HEK293 (cell line): ENCODE measurements around the gene SLC6A11.

Source experiments
- CTCF ChIA-PET: fragments of 350-600 bp; formaldehyde crosslinking; extraction: SDS; loops from one replicate; lab custom pipeline; 2021; ENCODE audit warnings: antibody characterized with exemption; lab: Yijun Ruan, JAX
- POLR2A ChIA-PET: fragments of 300-600 bp; formaldehyde crosslinking; extraction: SDS; loops from one replicate; lab custom pipeline; 2020; ENCODE audit warnings: antibody characterized with exemption, inconsistent platforms; lab: Yijun Ruan, JAX
- H3K27ac ChIP-seq: fragments of 200-500 bp; sonication (Bioruptor generic); 2 replicates; pipeline ENCODE4 v1.5.1; 2014; ENCODE audit warnings: low read depth, low read length, control low read depth, inconsistent platforms; ENCODE audit errors: extremely low read depth
- H3K36me3 ChIP-seq, 2 experiments: fragments of 200-500 bp in 1 of 2; sonication (Bioruptor generic) in 1 of 2; 1 replicate in 1 of 2; 2 replicates in 1 of 2; pipeline ENCODE4 v1.5.1; 2014 to 2017; ENCODE audit warnings: inconsistent platforms in 2 of 2, low read length in 2 of 2; ENCODE audit not compliant: control insufficient read depth in 2 of 2, insufficient read depth in 1 of 2
- H3K4me1 ChIP-seq: fragments of 200-500 bp; sonication (Bioruptor generic); 2 replicates; pipeline ENCODE4 v1.5.1; 2014; ENCODE audit warnings: mild to moderate bottlenecking, low read length, inconsistent platforms; ENCODE audit not compliant: control insufficient read depth, insufficient read depth
- H3K4me3 ChIP-seq: 2 replicates; pipeline ENCODE4 v1.5.1; 2011; ENCODE audit warnings: low read depth, mild to moderate bottlenecking, control low read depth, low read length, moderate library complexity
- H3K9me3 ChIP-seq: fragments of 200-500 bp; sonication (Bioruptor generic); 2 replicates; pipeline ENCODE4 v1.5.1; 2014; ENCODE audit warnings: low read depth, low read length, inconsistent platforms; ENCODE audit not compliant: control insufficient read depth, insufficient read depth
- BCL11B ChIP-seq: fragments of 450-650 bp; formaldehyde crosslinking; IDR thresholded peaks from 2 replicates; pipeline ENCODE4 v1.5.1; 2016; ENCODE audit warnings: low read depth, missing biosample characterization, missing genetic modification characterization
- GLI4 ChIP-seq: fragments of 450-650 bp; formaldehyde crosslinking; IDR thresholded peaks from 2 replicates; pipeline ENCODE4 v1.5.1; 2016; ENCODE audit warnings: missing biosample characterization, missing genetic modification characterization
- MYNN ChIP-seq: fragments of 450-650 bp; formaldehyde crosslinking; IDR thresholded peaks from 2 replicates; pipeline ENCODE4 v1.5.1; 2016; ENCODE audit warnings: missing biosample characterization, missing genetic modification characterization, borderline replicate concordance
- OSR2 ChIP-seq: fragments of 450-650 bp; formaldehyde crosslinking; IDR thresholded peaks from 2 replicates; pipeline ENCODE4 v1.5.1; 2016; ENCODE audit warnings: missing biosample characterization, missing genetic modification characterization
- WT1 ChIP-seq: fragments of 450-650 bp; formaldehyde crosslinking; IDR thresholded peaks from 2 replicates; pipeline ENCODE4 v1.5.1; 2016; ENCODE audit warnings: missing biosample characterization, missing genetic modification characterization
- ZNF146 ChIP-seq: fragments of 450-650 bp; formaldehyde crosslinking; IDR thresholded peaks from 2 replicates; pipeline ENCODE4 v1.5.1; 2016; ENCODE audit warnings: missing biosample characterization, missing genetic modification characterization
- ZNF16 ChIP-seq: fragments of 450-650 bp; formaldehyde crosslinking; IDR thresholded peaks from 2 replicates; pipeline ENCODE4 v1.5.1; 2016; ENCODE audit warnings: low read depth, missing biosample characterization, missing genetic modification characterization
- ZNF223 ChIP-seq: fragments of 450-650 bp; formaldehyde crosslinking; IDR thresholded peaks from 2 replicates; pipeline ENCODE4 v1.5.1; 2016; ENCODE audit warnings: missing biosample characterization, missing genetic modification characterization
- ZNF239 ChIP-seq: fragments of 450-650 bp; formaldehyde crosslinking; IDR thresholded peaks from 2 replicates; pipeline ENCODE4 v1.5.1; 2016; ENCODE audit warnings: missing biosample characterization, missing genetic modification characterization
- ZNF24 ChIP-seq: fragments of 450-650 bp; formaldehyde crosslinking; IDR thresholded peaks from 2 replicates; pipeline ENCODE4 v1.5.1; 2016; ENCODE audit warnings: missing biosample characterization, missing genetic modification characterization
- ZNF324 ChIP-seq: fragments of 450-650 bp; formaldehyde crosslinking; IDR thresholded peaks from 2 replicates; pipeline ENCODE4 v1.5.1; 2016; ENCODE audit warnings: missing biosample characterization, missing genetic modification characterization
- ZNF416 ChIP-seq: fragments of 450-650 bp; formaldehyde crosslinking; IDR thresholded peaks from 2 replicates; pipeline ENCODE4 v1.5.1; 2016; ENCODE audit warnings: missing biosample characterization, missing genetic modification characterization
- ZNF423 ChIP-seq: fragments of 450-650 bp; formaldehyde crosslinking; IDR thresholded peaks from 2 replicates; pipeline ENCODE4 v1.5.1; 2016; ENCODE audit warnings: missing biosample characterization, missing genetic modification characterization
- TF ChIP-seq, protein P1 (sequence below): fragments of 450-650 bp; formaldehyde crosslinking; IDR thresholded peaks from 2 replicates; pipeline ENCODE4 v1.5.1; 2016; ENCODE audit warnings: missing biosample characterization, missing genetic modification characterization
- TF ChIP-seq, protein P2 (sequence below): IDR thresholded peaks from 2 replicates; pipeline ENCODE4 v1.6.1; 2011; ENCODE audit warnings: mild to moderate bottlenecking, low read depth, low read length, borderline replicate concordance
- TF ChIP-seq, protein P3 (sequence below): fragments of 450-650 bp; formaldehyde crosslinking; IDR thresholded peaks from 2 replicates; pipeline ENCODE4 v1.5.1; 2016; ENCODE audit warnings: missing biosample characterization, missing genetic modification characterization
- TF ChIP-seq, protein P4 (sequence below): fragments of 450-650 bp; formaldehyde crosslinking; IDR thresholded peaks from 2 replicates; pipeline ENCODE4 v1.5.1; 2016; ENCODE audit warnings: missing biosample characterization, missing genetic modification characterization
- TF ChIP-seq, protein P5 (sequence below): fragments of 450-650 bp; IDR thresholded peaks from 2 replicates; pipeline ENCODE4 v1.5.1; 2018; ENCODE audit warnings: missing biosample characterization, missing genetic modification characterization

The SLC6A11 gene

DNA sequence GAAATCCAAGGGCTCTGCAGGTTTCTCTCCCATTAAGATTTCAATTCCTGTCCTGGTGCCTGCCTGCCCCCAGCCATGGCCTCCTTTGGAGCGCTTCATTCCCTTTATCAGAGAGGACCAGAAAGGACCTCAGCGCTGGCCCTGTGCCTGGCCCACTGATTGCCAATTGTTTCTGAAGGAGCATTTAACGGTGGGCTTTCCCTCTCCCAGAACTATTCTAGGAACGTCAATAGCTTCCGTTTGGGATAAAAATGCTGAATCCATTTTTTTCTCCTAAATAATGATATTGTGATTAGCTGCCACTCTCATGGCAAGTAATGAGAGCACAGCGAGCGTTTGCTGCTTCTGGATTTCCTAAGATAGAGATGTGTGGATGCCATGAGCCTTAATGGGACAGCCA is 164.3 kb downstream of the SLC6A11 start:
- Histone ChIP-seq H3K36me3 (no peaks in the 10 kb centered on the region), H3K27ac (no peak overlapping the region), H3K4me1 (peaks cover 2% of the 10 kb centered on the region; the same call in 1 of the 2 replicates)
- CTCF ChIA-PET: interaction anchor here (0.6 to 1.5 kb wide), 4 partner anchors 13 to 1357 kb away, joined by 3 read pairs; no protein-coding TSS in a partner anchor
- TF ChIP-seq GLI4 (tag by site-specific recombination) (no peak), ZNF146 (tag by site-specific recombination) (no peak), ZNF223 (tag by site-specific recombination) (no peak), MYNN (no peak), ZNF423 (no peak), WT1 (tag by site-specific recombination) (no peak), ZNF24 (tag by site-specific recombination) (no peak), ZNF239 (tag by site-specific recombination) (no peak), BCL11B (tag by site-specific recombination) (no peak), OSR2 (tag by site-specific recombination) (no peak), ZNF16 (tag by site-specific recombination) (no peak), ZNF416 (tag by site-specific recombination) (no peak), ZNF324 (tag by site-specific recombination) (no peak)
- TF ChIP-seq, protein P1, sequence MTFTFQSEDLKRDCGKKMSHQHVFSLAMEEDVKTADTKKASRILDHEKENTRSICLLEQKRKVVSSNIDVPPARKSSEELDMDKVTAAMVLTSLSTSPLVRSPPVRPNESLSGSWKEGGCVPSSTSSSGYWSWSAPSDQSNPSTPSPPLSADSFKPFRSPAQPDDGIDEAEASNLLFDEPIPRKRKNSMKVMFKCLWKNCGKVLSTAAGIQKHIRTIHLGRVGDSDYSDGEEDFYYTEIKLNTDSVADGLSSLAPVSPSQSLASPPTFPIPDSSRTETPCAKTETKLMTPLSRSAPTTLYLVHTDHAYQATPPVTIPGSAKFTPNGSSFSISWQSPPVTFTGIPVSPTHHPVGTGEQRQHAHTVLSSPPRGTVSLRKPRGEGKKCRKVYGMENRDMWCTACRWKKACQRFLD: no peak
- TF ChIP-seq, protein P2, sequence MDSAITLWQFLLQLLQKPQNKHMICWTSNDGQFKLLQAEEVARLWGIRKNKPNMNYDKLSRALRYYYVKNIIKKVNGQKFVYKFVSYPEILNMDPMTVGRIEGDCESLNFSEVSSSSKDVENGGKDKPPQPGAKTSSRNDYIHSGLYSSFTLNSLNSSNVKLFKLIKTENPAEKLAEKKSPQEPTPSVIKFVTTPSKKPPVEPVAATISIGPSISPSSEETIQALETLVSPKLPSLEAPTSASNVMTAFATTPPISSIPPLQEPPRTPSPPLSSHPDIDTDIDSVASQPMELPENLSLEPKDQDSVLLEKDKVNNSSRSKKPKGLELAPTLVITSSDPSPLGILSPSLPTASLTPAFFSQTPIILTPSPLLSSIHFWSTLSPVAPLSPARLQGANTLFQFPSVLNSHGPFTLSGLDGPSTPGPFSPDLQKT: no peak
- TF ChIP-seq, protein P3, sequence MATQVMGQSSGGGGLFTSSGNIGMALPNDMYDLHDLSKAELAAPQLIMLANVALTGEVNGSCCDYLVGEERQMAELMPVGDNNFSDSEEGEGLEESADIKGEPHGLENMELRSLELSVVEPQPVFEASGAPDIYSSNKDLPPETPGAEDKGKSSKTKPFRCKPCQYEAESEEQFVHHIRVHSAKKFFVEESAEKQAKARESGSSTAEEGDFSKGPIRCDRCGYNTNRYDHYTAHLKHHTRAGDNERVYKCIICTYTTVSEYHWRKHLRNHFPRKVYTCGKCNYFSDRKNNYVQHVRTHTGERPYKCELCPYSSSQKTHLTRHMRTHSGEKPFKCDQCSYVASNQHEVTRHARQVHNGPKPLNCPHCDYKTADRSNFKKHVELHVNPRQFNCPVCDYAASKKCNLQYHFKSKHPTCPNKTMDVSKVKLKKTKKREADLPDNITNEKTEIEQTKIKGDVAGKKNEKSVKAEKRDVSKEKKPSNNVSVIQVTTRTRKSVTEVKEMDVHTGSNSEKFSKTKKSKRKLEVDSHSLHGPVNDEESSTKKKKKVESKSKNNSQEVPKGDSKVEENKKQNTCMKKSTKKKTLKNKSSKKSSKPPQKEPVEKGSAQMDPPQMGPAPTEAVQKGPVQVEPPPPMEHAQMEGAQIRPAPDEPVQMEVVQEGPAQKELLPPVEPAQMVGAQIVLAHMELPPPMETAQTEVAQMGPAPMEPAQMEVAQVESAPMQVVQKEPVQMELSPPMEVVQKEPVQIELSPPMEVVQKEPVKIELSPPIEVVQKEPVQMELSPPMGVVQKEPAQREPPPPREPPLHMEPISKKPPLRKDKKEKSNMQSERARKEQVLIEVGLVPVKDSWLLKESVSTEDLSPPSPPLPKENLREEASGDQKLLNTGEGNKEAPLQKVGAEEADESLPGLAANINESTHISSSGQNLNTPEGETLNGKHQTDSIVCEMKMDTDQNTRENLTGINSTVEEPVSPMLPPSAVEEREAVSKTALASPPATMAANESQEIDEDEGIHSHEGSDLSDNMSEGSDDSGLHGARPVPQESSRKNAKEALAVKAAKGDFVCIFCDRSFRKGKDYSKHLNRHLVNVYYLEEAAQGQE (tag by site-specific recombination): no peak
- TF ChIP-seq, protein P4, sequence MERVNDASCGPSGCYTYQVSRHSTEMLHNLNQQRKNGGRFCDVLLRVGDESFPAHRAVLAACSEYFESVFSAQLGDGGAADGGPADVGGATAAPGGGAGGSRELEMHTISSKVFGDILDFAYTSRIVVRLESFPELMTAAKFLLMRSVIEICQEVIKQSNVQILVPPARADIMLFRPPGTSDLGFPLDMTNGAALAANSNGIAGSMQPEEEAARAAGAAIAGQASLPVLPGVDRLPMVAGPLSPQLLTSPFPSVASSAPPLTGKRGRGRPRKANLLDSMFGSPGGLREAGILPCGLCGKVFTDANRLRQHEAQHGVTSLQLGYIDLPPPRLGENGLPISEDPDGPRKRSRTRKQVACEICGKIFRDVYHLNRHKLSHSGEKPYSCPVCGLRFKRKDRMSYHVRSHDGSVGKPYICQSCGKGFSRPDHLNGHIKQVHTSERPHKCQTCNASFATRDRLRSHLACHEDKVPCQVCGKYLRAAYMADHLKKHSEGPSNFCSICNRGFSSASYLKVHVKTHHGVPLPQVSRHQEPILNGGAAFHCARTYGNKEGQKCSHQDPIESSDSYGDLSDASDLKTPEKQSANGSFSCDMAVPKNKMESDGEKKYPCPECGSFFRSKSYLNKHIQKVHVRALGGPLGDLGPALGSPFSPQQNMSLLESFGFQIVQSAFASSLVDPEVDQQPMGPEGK (tag by site-specific recombination): no peak
- TF ChIP-seq, protein P5, sequence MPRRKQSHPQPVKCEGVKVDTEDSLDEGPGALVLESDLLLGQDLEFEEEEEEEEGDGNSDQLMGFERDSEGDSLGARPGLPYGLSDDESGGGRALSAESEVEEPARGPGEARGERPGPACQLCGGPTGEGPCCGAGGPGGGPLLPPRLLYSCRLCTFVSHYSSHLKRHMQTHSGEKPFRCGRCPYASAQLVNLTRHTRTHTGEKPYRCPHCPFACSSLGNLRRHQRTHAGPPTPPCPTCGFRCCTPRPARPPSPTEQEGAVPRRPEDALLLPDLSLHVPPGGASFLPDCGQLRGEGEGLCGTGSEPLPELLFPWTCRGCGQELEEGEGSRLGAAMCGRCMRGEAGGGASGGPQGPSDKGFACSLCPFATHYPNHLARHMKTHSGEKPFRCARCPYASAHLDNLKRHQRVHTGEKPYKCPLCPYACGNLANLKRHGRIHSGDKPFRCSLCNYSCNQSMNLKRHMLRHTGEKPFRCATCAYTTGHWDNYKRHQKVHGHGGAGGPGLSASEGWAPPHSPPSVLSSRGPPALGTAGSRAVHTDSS (tag by site-specific recombination): no peak
- TF ChIP-seq, all 188 proteins: peak for 0
- Histone ChIP-seq H3K4me3 (no peak overlapping the region), H3K9me3 (no peaks in the 10 kb centered on the region)
- POLR2A ChIA-PET: no interaction called here
